Measurements from ENCODE around the gene ITGB6.

GRCh38 chr2:160242893-160243564, 43.0 kb upstream of the ITGB6 start:
- no peak for TF ChIP-seq CTCF (IDR thresholded peaks at IDR 0.05)
- TF ChIP-seq POLR2A (IDR thresholded peaks at IDR 0.05): no peak

Data from testis (tissue), 2 donors.